Subcutaneous abdominal adipose tissue (tissue), 5 donors: ENCODE data around the gene SHE.

Experiments used
- H3K27ac ChIP-seq: one replicate; pipeline ENCODE4 v1.7.0; 2013; ENCODE audit warnings: low read depth, mild to moderate bottlenecking, inconsistent platforms, low read length, moderate library complexity
- H3K27me3 ChIP-seq, 5 donors: one replicate each; pipeline ENCODE4 v1.7.0; 2013; ENCODE audit warnings: low read length in 5 of 5, inconsistent platforms in 1 of 5; ENCODE audit not compliant: control insufficient read depth in 5 of 5, insufficient read depth in 4 of 5
- H3K36me3 ChIP-seq, 5 donors: one replicate each; pipeline ENCODE4 v1.7.0; 2013; ENCODE audit warnings: low read length in 5 of 5; ENCODE audit not compliant: control insufficient read depth in 5 of 5, insufficient read depth in 5 of 5
- H3K4me1 ChIP-seq, 5 donors: one replicate each; pipeline ENCODE4 v1.7.0; 2013; ENCODE audit warnings: low read length in 5 of 5, mild to moderate bottlenecking in 3 of 5, moderate library complexity in 1 of 5; ENCODE audit not compliant: control insufficient read depth in 5 of 5, insufficient read depth in 5 of 5
- H3K4me3 ChIP-seq, 5 donors: one replicate each; pipeline ENCODE4 v1.7.0; 2013; ENCODE audit warnings: low read length in 5 of 5, low read depth in 1 of 5
- H3K9ac ChIP-seq, 5 donors: one replicate each; pipeline ENCODE4 v1.7.0; 2013; ENCODE audit warnings: low read length in 5 of 5, mild to moderate bottlenecking in 4 of 5, moderate library complexity in 3 of 5
- H3K9me3 ChIP-seq, 5 donors: one replicate each; pipeline ENCODE4 v1.7.0; 2013; ENCODE audit warnings: low read length in 5 of 5; ENCODE audit not compliant: control insufficient read depth in 5 of 5
- donor health status: healthy.
- donor health status: healthy.
- donor health status: healthy.
- donor health status: healthy.
- donor health status: healthy.

SHE gene

DNA sequence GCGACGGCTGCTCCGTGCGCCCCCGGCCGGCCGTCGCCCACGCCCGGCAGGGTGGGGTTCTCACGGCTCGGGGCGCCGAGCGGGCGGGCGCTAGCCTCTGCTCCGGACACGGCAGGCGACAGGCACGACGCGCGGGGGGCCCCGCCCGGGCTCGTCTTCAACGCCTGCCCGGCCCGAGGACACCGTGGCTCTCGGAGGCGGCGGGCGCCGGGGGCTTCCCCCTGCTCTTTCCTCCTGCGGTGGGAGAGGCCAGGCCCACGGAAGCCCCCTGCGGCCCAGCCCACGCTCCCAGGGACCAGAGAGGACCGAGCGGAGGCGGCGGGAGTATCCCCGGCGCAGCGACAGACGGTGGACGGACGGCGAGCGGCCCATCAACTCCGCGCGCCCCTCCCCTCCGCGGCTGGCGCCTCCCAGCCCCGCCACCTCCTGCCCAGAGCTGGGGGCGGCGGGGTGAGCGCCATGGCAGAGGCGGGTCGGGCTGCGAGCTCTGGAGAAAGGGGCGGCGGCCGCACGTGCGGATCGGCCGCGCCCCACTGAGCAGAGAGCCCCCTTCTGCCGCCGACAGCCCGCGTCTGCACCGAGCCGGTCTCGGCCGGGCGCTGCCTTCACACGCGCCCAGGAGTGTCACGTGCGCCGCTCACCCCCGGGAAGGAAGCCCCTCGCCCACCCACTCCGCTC lies at the start of gene SHE, which contains the start of gene TDRD10:
Gene SHE, minus strand, starts transcription at position 347 of the 678 bp plus-strand sequence. CDS start 386 bp downstream, outside the sequence.
Gene TDRD10, plus strand, starts transcription at position 154 of the 678 bp plus-strand sequence. CDS start 4,685 bp downstream, outside the sequence.
- H3K9ac ChIP-seq: peak within 1 kb of the TSS in 4 of 5 donors; percentile 72 to 84 (median 80)
- peaks cover 0 to 23% (median 12%) of the 10 kb centered on the region in 5 donors for H3K27me3 ChIP-seq
- peaks cover 0 to 4% (median 0%) of the 10 kb centered on the region in 5 donors for H3K36me3 ChIP-seq
- peak within 1 kb of the TSS; percentile 65 for H3K27ac ChIP-seq
- peak within 1 kb of the TSS; percentile 75 to 88 (median 84) for H3K4me3 ChIP-seq
- peaks cover 0 to 6% (median 5%) of the 10 kb centered on the region in 5 donors for H3K9me3 ChIP-seq
- peaks cover 0 to 41% (median 11%) of the 10 kb centered on the region in 5 donors for H3K4me1 ChIP-seq

DNA sequence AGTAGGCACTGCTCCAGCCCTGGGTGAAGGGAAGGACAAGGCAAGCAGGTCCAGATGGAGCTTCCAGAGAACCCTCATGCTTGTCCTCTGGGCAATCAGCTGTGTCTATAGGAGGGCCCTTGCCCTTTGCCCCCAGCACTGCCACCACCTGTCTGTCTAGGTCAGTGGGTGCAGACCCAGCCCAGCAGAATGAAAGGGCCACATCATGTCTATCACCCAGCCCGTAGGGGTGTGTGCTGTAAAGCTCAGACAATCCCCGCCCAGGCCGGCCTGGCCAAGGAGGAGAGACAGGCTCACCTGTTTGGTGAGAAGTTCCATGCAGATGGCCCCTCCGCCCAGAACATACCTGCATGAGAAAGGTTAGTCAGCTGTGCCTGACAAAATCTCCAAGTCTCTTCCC lies 49.3 kb upstream of the SHE start:
- Histone ChIP-seq H3K36me3 (peaks cover 14 to 80% (median 77%) of the 10 kb centered on the region in 5 donors), H3K4me1 (peaks cover 5 to 10% (median 7%) of the 10 kb centered on the region in 5 donors), H3K9me3 (no peaks in the 10 kb centered on the region), H3K9ac (no peak overlapping the region), H3K4me3 (no peak overlapping the region), H3K27ac (no peak overlapping the region), H3K27me3 (no peaks in the 10 kb centered on the region)

DNA sequence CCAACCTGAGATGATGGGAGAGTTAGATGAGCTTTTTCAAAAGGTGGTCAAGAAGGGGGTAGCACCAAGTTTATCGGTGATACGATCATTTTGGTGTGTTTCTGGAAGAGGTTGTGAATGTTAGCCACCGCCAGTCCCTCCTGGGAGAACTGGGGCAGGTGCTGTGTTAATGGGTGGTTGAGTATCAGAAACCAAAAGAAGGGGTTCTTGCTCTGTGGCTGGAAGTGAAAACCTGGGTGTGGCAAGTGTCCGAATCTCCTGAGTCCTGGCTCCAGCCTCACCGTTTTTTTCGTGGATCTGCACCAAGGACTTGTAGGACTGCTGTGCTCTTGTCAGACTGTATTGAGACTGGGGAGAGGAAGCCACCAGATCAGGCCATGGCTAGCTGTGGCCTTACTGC lies 48.4 kb upstream of the SHE start:
- no peak overlapping the region for H3K4me3 ChIP-seq
- peaks cover 0 to 3% (median 0%) of the 10 kb centered on the region in 5 donors for H3K4me1 ChIP-seq
- no peak overlapping the region for H3K9ac ChIP-seq
- H3K36me3 ChIP-seq: peaks cover 14 to 79% (median 74%) of the 10 kb centered on the region in 5 donors
- no peaks in the 10 kb centered on the region for H3K27me3 ChIP-seq
- H3K9me3 ChIP-seq: no peaks in the 10 kb centered on the region
- no peak overlapping the region for H3K27ac ChIP-seq

DNA sequence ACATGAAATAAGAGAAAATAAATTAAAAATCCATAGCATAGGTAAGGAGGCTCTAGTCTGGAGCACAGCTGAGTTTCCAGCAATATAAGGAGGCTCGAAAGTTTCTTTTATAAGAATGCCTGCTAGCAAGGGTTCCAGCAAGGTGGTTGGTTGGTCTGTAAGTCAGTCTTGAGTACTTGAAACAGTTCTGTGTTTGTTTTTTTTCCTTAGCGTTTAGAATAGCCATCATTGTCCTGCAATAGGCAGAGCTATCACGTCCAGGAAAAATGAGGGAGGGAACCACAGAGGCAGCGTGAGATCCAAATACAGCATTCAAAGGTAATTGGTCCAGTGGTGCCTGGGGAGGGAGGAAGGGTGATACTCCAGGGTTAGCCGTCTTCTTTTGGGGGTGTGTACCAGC lies 47.9 kb upstream of the SHE start:
- H3K27me3 ChIP-seq: no peaks in the 10 kb centered on the region
- no peaks in the 10 kb centered on the region for H3K9me3 ChIP-seq
- H3K4me1 ChIP-seq: peaks cover 0 to 3% (median 0%) of the 10 kb centered on the region in 5 donors
- no peak overlapping the region for H3K9ac ChIP-seq
- H3K27ac ChIP-seq: no peak overlapping the region
- no peak overlapping the region for H3K4me3 ChIP-seq
- H3K36me3 ChIP-seq: peaks cover 14 to 76% (median 70%) of the 10 kb centered on the region in 5 donors

DNA sequence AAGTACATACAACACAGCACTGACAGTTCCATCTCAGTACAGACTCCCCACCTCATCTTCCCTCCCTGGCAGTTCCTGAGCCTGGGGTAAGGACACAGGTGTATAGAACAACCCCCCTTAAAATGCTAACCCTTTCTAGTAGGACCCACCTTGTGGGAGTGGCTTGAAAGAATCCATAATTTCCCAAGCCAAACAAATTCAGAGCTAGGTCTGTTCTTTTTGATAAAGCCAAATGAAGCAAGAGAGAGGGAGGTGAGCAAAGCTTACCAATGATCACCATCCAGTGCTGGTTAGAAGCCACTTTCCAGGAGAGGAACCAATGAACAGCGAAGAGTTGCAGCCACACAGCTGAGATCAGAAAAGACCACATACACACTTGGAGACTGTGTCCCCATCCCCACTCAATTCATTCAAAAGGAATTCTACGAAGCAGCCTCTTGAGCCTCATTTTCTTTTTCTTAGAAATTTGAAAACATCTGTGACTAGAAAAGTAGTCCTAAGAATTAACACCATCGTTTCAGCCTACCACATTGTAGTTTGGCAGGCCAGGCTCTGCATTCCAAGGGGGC lies 47.1 kb upstream of the SHE start:
- Histone ChIP-seq H3K36me3 (peaks cover 12 to 72% (median 62%) of the 10 kb centered on the region in 5 donors), H3K4me3 (no peak overlapping the region), H3K9me3 (no peaks in the 10 kb centered on the region), H3K4me1 (peaks cover 0 to 3% (median 0%) of the 10 kb centered on the region in 5 donors), H3K27me3 (no peaks in the 10 kb centered on the region), H3K9ac (no peak overlapping the region), H3K27ac (no peak overlapping the region)

DNA sequence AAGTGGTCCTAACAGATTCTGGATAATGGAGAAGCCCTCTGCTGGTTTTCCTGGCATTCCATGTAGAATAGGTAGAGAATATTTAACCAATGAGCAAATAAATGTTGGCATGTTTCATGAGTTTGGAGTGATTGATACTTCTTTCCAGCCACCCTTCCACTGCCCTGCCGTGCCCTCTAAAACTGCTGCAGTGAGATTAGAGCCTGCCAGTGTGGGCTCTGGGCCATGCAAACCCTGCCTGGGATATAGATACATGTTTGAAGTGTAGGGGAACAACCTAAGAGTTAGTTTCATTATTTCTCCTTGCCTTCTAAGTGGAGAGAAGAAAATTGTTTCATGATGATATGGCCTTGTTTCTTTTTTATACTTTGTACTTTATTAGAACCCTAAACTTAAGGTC lies 45.8 kb upstream of the SHE start:
- H3K9me3 ChIP-seq: no peaks in the 10 kb centered on the region
- H3K9ac ChIP-seq: no peak overlapping the region
- no peak overlapping the region for H3K27ac ChIP-seq
- H3K4me1 ChIP-seq: peaks cover 0 to 5% (median 2%) of the 10 kb centered on the region in 5 donors
- H3K27me3 ChIP-seq: peaks cover 0 to 2% (median 0%) of the 10 kb centered on the region in 5 donors
- no peak overlapping the region for H3K4me3 ChIP-seq
- peaks cover 7 to 60% (median 50%) of the 10 kb centered on the region in 5 donors for H3K36me3 ChIP-seq

DNA sequence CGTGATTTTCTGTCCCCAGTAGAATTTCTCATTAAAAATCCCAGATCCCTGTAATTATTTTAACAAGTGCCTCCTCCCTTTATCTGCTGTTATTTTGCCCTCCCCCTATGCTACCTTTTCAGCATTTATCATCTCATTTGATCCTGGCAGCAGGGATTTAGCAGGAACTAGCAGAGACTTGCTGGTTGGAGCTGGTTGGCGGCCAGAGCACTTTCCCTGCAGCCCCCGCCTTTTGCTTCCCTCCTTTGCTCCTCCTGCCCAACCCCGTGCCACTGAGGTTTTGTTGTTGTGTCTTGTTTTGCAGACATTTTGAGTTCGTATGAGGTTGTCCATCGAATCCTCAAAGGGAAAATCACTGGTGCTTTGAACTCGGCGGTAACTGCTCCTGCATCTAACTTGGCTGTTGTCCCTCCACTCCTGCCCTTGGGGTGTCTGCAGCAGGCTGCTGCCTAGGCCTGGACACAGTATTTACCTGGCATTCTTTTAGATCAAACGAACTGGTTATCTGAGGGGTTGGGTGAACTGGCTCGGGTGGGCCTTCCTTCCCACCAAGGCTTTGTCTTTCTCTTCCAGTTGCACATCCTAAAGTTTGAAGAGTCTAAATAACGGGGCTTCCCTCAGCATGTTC lies 45.0 kb upstream of the SHE start:
- H3K27ac ChIP-seq: no peak overlapping the region
- H3K27me3 ChIP-seq: peaks cover 0 to 2% (median 0%) of the 10 kb centered on the region in 5 donors
- no peak overlapping the region for H3K9ac ChIP-seq
- H3K36me3 ChIP-seq: peaks cover 5 to 52% (median 45%) of the 10 kb centered on the region in 5 donors
- H3K4me3 ChIP-seq: no peak overlapping the region
- peaks cover 0 to 5% (median 2%) of the 10 kb centered on the region in 5 donors for H3K4me1 ChIP-seq
- H3K9me3 ChIP-seq: no peaks in the 10 kb centered on the region

DNA sequence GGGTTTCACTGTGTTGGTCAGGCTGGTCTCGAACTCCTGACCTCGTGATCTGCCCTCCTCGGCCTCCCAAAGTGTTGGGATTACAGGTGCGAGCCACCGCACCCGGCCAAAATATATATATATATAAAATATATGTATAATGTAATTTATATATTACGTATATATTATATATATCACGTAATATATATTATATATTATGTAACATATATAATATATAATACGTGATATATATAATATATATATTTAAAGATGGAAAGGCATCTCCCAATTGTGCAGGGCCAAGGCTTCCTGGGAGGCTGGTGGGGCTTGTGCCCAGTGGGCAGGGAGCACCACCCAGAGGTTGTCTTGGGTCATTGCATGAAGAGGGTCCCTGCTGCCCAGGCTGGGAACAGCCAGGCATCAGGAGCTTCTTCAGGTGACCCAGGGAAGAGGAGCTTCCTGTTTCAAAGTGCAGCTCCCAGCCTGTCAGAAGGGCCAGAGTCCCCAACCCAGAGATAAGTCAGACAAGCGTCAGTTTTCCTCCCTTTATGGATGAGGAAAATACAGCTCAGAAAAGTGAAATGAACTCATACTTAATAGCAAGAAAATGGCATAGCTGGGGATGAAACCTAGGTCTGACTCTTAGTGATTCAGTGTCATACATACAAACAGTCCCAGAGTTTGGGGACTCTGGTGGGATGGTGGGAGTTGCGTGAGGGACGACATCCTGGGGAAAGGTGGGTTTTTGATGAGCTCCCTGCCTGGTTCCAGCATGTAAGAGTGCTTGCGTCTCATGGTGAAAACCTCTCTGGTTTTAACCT lies 44.3 kb upstream of the SHE start:
- peaks cover 0 to 5% (median 2%) of the 10 kb centered on the region in 5 donors for H3K4me1 ChIP-seq
- H3K27ac ChIP-seq: no peak overlapping the region
- H3K9ac ChIP-seq: no peak overlapping the region
- no peak overlapping the region for H3K4me3 ChIP-seq
- H3K9me3 ChIP-seq: no peaks in the 10 kb centered on the region
- peaks cover 5 to 44% (median 39%) of the 10 kb centered on the region in 5 donors for H3K36me3 ChIP-seq
- peaks cover 0 to 3% (median 0%) of the 10 kb centered on the region in 5 donors for H3K27me3 ChIP-seq

DNA sequence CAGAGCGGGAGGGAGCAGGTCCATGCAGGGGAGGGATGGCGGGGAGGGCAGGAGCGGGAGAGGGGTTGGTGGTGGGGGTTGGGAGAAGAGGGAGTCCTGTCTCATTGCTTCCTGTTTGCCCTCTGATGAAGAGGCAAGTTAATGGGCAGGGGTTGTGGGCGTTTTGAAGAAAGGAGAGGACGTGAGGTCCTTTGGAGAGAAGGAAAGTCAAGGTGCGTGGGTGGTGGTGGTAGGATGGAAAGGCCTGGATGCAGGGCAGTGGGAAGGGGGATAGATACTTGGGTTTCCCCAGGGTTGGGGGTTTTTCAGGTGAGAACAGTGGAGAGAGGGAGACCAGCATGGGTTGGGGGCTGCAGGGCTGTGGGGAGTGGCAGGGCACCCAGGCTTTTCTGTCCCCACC lies 39.0 kb upstream of the SHE start:
- peaks cover 0 to 5% (median 0%) of the 10 kb centered on the region in 5 donors for H3K4me1 ChIP-seq
- H3K9ac ChIP-seq: no peak overlapping the region
- H3K27ac ChIP-seq: no peak overlapping the region
- H3K4me3 ChIP-seq: no peak overlapping the region
- peaks cover 0 to 5% (median 0%) of the 10 kb centered on the region in 5 donors for H3K27me3 ChIP-seq
- peaks cover 0 to 14% (median 5%) of the 10 kb centered on the region in 5 donors for H3K36me3 ChIP-seq
- no peaks in the 10 kb centered on the region for H3K9me3 ChIP-seq
